ENCODE measurements around the gene SF3B5. TPM values are rescaled to one million over a fixed set of nuclear protein-coding genes. Genes with fewer than 3 reads are reported as not detected.

SF3B5 gene
- total RNA-seq, 2 experiments from 2014 or later: 113 to 124 TPM

- no peak overlapping the region for H3K4me3 Mint-ChIP-seq
- no peaks in the 10 kb centered on the region for H3K27me3 Mint-ChIP-seq
Measured at GRCh38 chr6:144077871-144078270, 17.5 kb downstream of the SF3B5 start.

GRCh38 chr6:144075875-144076274 is 19.5 kb downstream of the SF3B5 start:
- Histone ChIP-seq H3K4me1 (ENCODE audit: insufficient read depth, low read length) (no peaks in the 10 kb centered on the region), H3K4me3 (ENCODE audit: low read length) (no peak overlapping the region), H3K9me3 (ENCODE audit: control insufficient read depth in 1 of 2, insufficient read depth in 1 of 2, low read length in 2 of 2) (no peaks in the 10 kb centered on the region), H3K36me3 (ENCODE audit: insufficient read depth, low read length) (no peaks in the 10 kb centered on the region), H3K27ac (ENCODE audit: low read depth in 1 of 2, low read length in 2 of 2) (no peak overlapping the region), H3K27me3 (ENCODE audit: control insufficient read depth in 1 of 2, insufficient read depth in 2 of 2, low read length in 2 of 2) (no peaks in the 10 kb centered on the region)
- POLR2A ChIA-PET: no interaction called here
- no peak overlapping the region for H3K27ac Mint-ChIP-seq
- no peak for TF ChIP-seq CTCF (IDR thresholded peaks at IDR 0.05)
- CTCF ChIA-PET: no interaction called here
- H3K9me3 Mint-ChIP-seq: no peaks in the 10 kb centered on the region
- no peaks in the 10 kb centered on the region for H3K4me1 Mint-ChIP-seq (ENCODE audit: low read depth)
- DNase-seq (no peak), ATAC-seq (ENCODE audit: poor library complexity) (no peak)
- H3K4me3 Mint-ChIP-seq: no peak overlapping the region
- H3K27me3 Mint-ChIP-seq: no peaks in the 10 kb centered on the region
- no peaks in the 10 kb centered on the region for H3K36me3 Mint-ChIP-seq (ENCODE audit: low read depth)
- intact Hi-C loops (cut with DNase I, micrococcal nuclease): no loop called here

More at GRCh38 chr6:144077871-144078270, 17.5 kb downstream of the SF3B5 start:
- no peak overlapping the region for H3K27ac Mint-ChIP-seq
- intact Hi-C loops (cut with DNase I, micrococcal nuclease): no loop called here
- no peaks in the 10 kb centered on the region for H3K4me1 Mint-ChIP-seq (ENCODE audit: low read depth)
- H3K9me3 Mint-ChIP-seq: no peaks in the 10 kb centered on the region
- H3K36me3 Mint-ChIP-seq (ENCODE audit: low read depth): no peaks in the 10 kb centered on the region
- Histone ChIP-seq H3K36me3 (ENCODE audit: insufficient read depth, low read length) (no peaks in the 10 kb centered on the region), H3K27ac (ENCODE audit: low read depth in 1 of 2, low read length in 2 of 2) (no peak overlapping the region), H3K9me3 (ENCODE audit: control insufficient read depth in 1 of 2, insufficient read depth in 1 of 2, low read length in 2 of 2) (no peaks in the 10 kb centered on the region), H3K4me3 (ENCODE audit: low read length) (no peak overlapping the region), H3K27me3 (ENCODE audit: control insufficient read depth in 1 of 2, insufficient read depth in 2 of 2, low read length in 2 of 2) (no peaks in the 10 kb centered on the region), H3K4me1 (ENCODE audit: insufficient read depth, low read length) (no peaks in the 10 kb centered on the region)
- ChIA-PET CTCF (no interaction called here), POLR2A (no interaction called here)
- DNase-seq (no peak), ATAC-seq (ENCODE audit: poor library complexity) (no peak)
- no peak for TF ChIP-seq CTCF (IDR thresholded peaks at IDR 0.05)

GRCh38 chr6:144075187-144075586 is 20.2 kb downstream of the SF3B5 start:
- Histone ChIP-seq H3K27ac (ENCODE audit: low read depth in 1 of 2, low read length in 2 of 2) (no peak overlapping the region), H3K36me3 (ENCODE audit: insufficient read depth, low read length) (no peaks in the 10 kb centered on the region), H3K9me3 (ENCODE audit: control insufficient read depth in 1 of 2, insufficient read depth in 1 of 2, low read length in 2 of 2) (no peaks in the 10 kb centered on the region), H3K27me3 (ENCODE audit: control insufficient read depth in 1 of 2, insufficient read depth in 2 of 2, low read length in 2 of 2) (no peaks in the 10 kb centered on the region), H3K4me3 (ENCODE audit: low read length) (no peak overlapping the region), H3K4me1 (ENCODE audit: insufficient read depth, low read length) (no peaks in the 10 kb centered on the region)
- Mint-ChIP-seq H3K27me3 (no peaks in the 10 kb centered on the region), H3K9me3 (no peaks in the 10 kb centered on the region), H3K27ac (no peak overlapping the region), H3K4me1 (ENCODE audit: low read depth) (no peaks in the 10 kb centered on the region), H3K36me3 (ENCODE audit: low read depth) (no peaks in the 10 kb centered on the region), H3K4me3 (no peak overlapping the region)
- POLR2A ChIA-PET: interaction anchor here (1.2 kb wide), 1 partner anchor 11 kb away, joined by 5 read pairs; no protein-coding TSS in a partner anchor
- CTCF ChIA-PET: no interaction called here
- no peak for ATAC-seq (ENCODE audit: poor library complexity)
- TF ChIP-seq CTCF (IDR thresholded peaks at IDR 0.05): no peak
- DNase-seq: no peak
- intact Hi-C loops (cut with DNase I, micrococcal nuclease): no loop called here
